Colonic mucosa (tissue), 4 donors: ENCODE results near the gene PCBP1. TPM values are rescaled to one million over a fixed set of nuclear protein-coding genes. Genes with fewer than 3 reads are reported as not detected.

Experiments
- DNase-seq: peaks from one replicate; pipeline ENCODE4 v3.0.0-alpha.2; 2020
- H3K27ac ChIP-seq: fragments of 200-600 bp; one replicate; pipeline ENCODE4 v1.8.0; 2021
- H3K27me3 ChIP-seq: fragments of 200-600 bp; one replicate; pipeline ENCODE4 v1.8.0; 2021
- H3K36me3 ChIP-seq: fragments of 200-600 bp; one replicate; pipeline ENCODE4 v1.8.0; 2021
- H3K4me1 ChIP-seq: fragments of 200-600 bp; one replicate; pipeline ENCODE4 v1.8.0; 2021; ENCODE audit warnings: mild to moderate bottlenecking
- H3K4me3 ChIP-seq: fragments of 200-600 bp; one replicate; pipeline ENCODE4 v1.8.0; 2021
- H3K9ac ChIP-seq, 2 donors: one replicate each; pipeline ENCODE4 v1.7.0; 2013; ENCODE audit warnings: control low read depth in 2 of 2, low read depth in 2 of 2, low read length in 2 of 2
- H3K9me3 ChIP-seq: fragments of 200-600 bp; one replicate; pipeline ENCODE4 v1.8.0; 2021
- intact Hi-C: fragments of 100-400 bp; cut with DNase I; formaldehyde crosslinking; loops from one replicate; pipeline ENCODE4 v1.14.1; 2022
- total RNA-seq, 2 donors: library from RNA; stranded (reverse); fragmentation: NEBNext Ultra II Directional in 1 of 2; extraction: Animal tissue kit (Norgen Biotek cat#: 25700) in 1 of 2; gene quantifications; one replicate each; pipeline ENCODE4 v1.2.1, GENCODE V29; 2021
- TF ChIP-seq, protein P1 (sequence below): fragments of 200-600 bp; IDR thresholded peaks from one replicate; pipeline ENCODE4 v1.8.0; 2022; ENCODE audit warnings: antibody characterized with exemption, mild to moderate bottlenecking
- donor health status: healthy.
- donor health status: DM: no; HTN: no; CAD: no.
- donor health status: DM: no; HTN: no; CAD: no.

PCBP1 gene
- total RNA-seq, 2 donors from 2014 or later = 348 to 401 TPM

- Histone ChIP-seq H3K9ac (peak overlapping the region in 1 of 2 donors; percentile 30), H3K27ac (peak overlapping the region; percentile 72), H3K27me3 (no peaks in the 10 kb centered on the region), H3K36me3 (no peaks in the 10 kb centered on the region), H3K4me1 (peaks cover 3% of the 10 kb centered on the region), H3K9me3 (no peaks in the 10 kb centered on the region), H3K4me3 (no peak overlapping the region)
- intact Hi-C loops = no loop called here
- TF ChIP-seq, protein P1, sequence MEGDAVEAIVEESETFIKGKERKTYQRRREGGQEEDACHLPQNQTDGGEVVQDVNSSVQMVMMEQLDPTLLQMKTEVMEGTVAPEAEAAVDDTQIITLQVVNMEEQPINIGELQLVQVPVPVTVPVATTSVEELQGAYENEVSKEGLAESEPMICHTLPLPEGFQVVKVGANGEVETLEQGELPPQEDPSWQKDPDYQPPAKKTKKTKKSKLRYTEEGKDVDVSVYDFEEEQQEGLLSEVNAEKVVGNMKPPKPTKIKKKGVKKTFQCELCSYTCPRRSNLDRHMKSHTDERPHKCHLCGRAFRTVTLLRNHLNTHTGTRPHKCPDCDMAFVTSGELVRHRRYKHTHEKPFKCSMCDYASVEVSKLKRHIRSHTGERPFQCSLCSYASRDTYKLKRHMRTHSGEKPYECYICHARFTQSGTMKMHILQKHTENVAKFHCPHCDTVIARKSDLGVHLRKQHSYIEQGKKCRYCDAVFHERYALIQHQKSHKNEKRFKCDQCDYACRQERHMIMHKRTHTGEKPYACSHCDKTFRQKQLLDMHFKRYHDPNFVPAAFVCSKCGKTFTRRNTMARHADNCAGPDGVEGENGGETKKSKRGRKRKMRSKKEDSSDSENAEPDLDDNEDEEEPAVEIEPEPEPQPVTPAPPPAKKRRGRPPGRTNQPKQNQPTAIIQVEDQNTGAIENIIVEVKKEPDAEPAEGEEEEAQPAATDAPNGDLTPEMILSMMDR = no peak
- peak; percentile 77 for DNase-seq
Measured at GRCh38 chr2:70069049-70069448, 18.2 kb upstream of the PCBP1 start.

DNA sequence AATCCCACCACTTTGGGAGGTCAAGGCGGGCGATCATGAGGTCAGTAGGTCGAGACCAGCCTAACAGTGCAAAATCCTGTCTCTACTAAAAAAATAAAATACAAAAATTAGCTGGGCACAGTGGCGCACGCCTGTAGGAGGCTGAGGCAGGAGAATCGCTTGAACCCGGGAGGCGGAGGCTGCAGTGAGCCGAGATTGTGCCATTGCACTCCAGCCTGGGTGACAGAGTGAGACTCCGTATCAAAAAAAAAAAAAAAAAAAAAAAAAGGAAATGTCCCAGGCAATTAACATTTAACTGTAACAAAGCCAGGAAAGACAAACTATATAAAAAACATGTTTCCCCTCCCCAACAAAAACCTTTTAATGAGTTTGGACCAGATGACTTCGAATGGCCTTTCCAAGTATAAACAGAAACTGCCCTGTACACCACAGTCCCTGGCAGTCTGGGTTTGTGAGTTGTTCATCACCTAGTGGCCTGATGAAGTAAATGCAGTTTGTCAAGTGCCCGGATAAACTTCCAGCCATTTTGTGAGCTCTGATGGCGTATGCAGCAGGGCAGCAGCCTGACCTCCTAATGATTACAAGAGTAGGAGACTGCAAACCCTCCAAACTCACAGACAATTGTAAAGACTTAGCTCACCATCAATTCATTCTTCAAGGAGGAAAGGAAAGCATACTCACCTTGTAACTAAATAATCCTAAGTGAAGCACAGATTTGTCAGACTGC lies 16.6 kb upstream of the PCBP1 start:
- Histone ChIP-seq H3K9ac (peak overlapping the region in 1 of 2 donors; percentile 9), H3K36me3 (no peaks in the 10 kb centered on the region), H3K9me3 (no peaks in the 10 kb centered on the region), H3K27me3 (no peaks in the 10 kb centered on the region), H3K27ac (peak overlapping the region; percentile 72), H3K4me1 (peaks cover 3% of the 10 kb centered on the region), H3K4me3 (no peak overlapping the region)
- intact Hi-C loops = loop anchor here (5.0 kb wide), 1 partner anchor 158 kb away; no protein-coding TSS in a partner anchor
- TF ChIP-seq, protein P1 = peak; percentile 87
- peak; percentile 77 for DNase-seq

- Histone ChIP-seq H3K36me3 (no peaks in the 10 kb centered on the region), H3K4me1 (peaks cover 3% of the 10 kb centered on the region), H3K9ac (no peak overlapping the region), H3K9me3 (no peaks in the 10 kb centered on the region), H3K27me3 (no peaks in the 10 kb centered on the region), H3K4me3 (no peak overlapping the region), H3K27ac (no peak overlapping the region)
- intact Hi-C loops = loop anchor here (5.0 kb wide), 1 partner anchor 161 kb away; no protein-coding TSS in a partner anchor
- no peak for DNase-seq
- TF ChIP-seq, protein P1 = no peak
Measured at GRCh38 chr2:70073493-70073892, 13.8 kb upstream of the PCBP1 start.

DNA sequence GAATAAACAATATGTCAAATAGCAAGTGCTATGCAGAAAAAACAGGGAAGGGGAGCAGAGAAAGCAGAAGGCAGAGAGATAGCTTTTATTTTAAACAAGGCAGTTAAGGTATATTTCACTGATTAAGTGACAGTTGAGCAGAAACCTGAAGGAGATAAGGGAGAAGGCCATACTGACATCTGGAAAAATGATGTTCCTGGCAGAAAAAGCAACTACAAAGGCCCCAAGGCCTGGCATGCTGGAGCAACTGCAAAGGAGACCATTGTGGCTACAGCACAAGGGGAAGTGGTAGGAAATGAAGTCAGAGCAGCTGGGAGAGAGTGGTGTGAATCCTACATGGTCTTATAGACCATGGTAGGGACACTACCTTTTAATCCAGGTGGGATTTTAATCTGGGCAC lies 8.9 kb upstream of the PCBP1 start:
- Histone ChIP-seq H3K27ac (no peak overlapping the region), H3K4me1 (no peaks in the 10 kb centered on the region), H3K4me3 (no peak overlapping the region), H3K9me3 (no peaks in the 10 kb centered on the region), H3K36me3 (no peaks in the 10 kb centered on the region), H3K9ac (no peak overlapping the region), H3K27me3 (no peaks in the 10 kb centered on the region)
- DNase-seq = no peak
- TF ChIP-seq, protein P1 = no peak
- intact Hi-C loops = no loop called here

- intact Hi-C loops = no loop called here
- no peaks in the 10 kb centered on the region for H3K36me3 ChIP-seq
Measured at GRCh38 chr2:70080610-70081200, 6.6 kb upstream of the PCBP1 start.

More at GRCh38 chr2:70080610-70081200, 6.6 kb upstream of the PCBP1 start:
- Histone ChIP-seq H3K9ac (peak overlapping the region in 1 of 2 donors; percentile 54), H3K4me1 (peaks cover 9% of the 10 kb centered on the region), H3K27ac (peak overlapping the region; percentile 99), H3K9me3 (no peaks in the 10 kb centered on the region), H3K27me3 (no peaks in the 10 kb centered on the region), H3K4me3 (no peak overlapping the region)
- no peak for DNase-seq
- TF ChIP-seq, protein P1 = no peak
